ENCODE results near the gene WIPI1.

DNA sequence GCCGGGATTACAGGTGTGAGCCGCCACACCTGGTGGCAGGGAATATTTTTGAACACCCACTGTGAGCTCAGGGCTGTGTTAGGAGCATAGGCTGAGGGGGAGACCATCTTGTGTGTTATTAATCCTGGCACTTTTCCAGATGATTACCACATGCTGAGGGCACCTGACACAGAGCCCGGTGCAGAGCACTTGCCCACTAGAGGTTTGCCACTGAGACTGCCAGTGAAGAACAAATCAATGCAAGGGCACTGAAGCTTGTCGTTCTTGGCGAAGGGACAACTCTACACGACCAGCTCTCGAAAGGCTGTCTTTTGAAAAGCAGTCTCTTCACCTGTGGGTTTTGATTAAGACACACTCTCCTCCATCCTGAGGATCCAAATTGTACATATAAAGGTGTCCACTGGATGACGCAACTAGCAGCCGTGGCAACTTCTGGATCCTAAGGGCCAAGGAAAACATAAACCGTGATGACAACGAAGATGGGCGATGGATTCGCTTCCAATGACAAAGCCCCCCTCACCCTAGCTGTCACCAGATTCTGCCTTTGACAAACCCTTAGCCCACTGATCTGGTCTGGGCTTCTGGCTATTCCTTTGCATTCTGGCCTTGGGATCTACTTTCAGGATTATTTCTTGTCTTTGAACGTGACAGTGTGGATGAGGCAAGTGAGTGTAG, 28.7 kb downstream of the WIPI1 start:
- TF ChIP-seq CTCF (IDR thresholded peaks at IDR 0.05; ENCODE audit: insufficient read depth, low read length) (no peak), POLR2AphosphoS5 (IDR thresholded peaks at IDR 0.05; ENCODE audit: low read depth) (no peak), GABPA (IDR thresholded peaks at IDR 0.05; ENCODE audit: low read depth) (no peak)

All from HL-60 (cell line).